ENCODE data around the gene CROCC. TPM values are rescaled to one million over a fixed set of nuclear protein-coding genes. Genes with fewer than 3 reads are reported as not detected.
A peak's percentile ranks its signal among the peaks of the same experiment; 100 is the strongest.
"Not testable (repeated sequence)": the region's sequence is repeated elsewhere in the genome, so short reads cannot be mapped to it uniquely, and the experiment has no call there.

Gene CROCC
- total RNA-seq, 1 donor: 8.9 TPM

DNA sequence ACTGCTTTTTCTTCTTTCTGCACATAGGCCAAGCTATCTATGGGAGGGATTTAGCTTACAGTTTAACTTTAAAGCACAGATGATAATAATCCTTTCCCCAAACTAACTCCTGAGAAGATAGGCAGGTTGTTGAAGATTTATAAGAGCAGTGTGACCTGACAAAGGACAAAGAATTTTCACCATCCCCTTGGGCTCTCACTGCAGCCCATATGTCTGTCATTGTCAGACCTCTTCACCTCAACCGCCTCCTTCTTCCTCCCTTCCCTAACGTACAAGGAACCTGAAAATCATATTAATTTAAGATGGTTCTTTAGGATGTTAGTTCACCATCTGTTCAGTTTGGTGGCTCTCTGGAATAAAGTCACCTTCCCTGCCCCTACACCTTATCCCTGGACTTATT lies 21.0 kb upstream of the CROCC start:
- no peak overlapping the region for H3K4me3 ChIP-seq (ENCODE audit: low read depth, low read length)
- TF ChIP-seq CTCF (IDR thresholded peaks at IDR 0.05; ENCODE audit: insufficient read depth, low read length): peak; percentile 15
- DNase-seq (ENCODE audit: low read depth): no peak

GRCh38 chr1:16901371-16901770 lies 20.4 kb upstream of the CROCC start:
- not testable (repeated sequence) for H3K4me3 ChIP-seq (ENCODE audit: low read depth, low read length); DNase-seq (ENCODE audit: low read depth)

DNA sequence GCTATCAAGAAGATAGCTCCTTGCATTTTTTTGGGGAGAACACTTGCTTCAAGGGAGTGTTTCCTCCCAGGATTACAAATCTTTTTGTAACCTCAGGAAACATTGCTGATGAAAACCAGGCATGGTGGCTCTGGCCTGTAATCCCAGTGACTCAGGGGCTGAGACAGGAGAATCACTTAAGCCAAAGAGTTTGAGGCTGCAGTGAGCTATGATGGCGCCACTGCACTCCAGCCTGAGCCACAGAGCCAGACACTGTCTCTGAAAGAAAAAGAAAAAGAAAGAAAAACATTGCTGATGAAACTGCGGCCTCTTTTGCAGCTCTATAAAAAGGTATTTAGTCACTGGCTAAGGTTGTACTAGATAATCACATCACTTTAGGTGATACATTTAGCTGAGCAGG lies 18.7 kb upstream of the CROCC start:
- TF ChIP-seq CTCF (IDR thresholded peaks at IDR 0.05; ENCODE audit: insufficient read depth, low read length): no peak
- peak; percentile 84 for DNase-seq (ENCODE audit: low read depth)
- no peak overlapping the region for H3K4me3 ChIP-seq (ENCODE audit: low read depth, low read length)

- TF ChIP-seq CTCF (IDR thresholded peaks at IDR 0.05; ENCODE audit: insufficient read depth, low read length): no peak
- no peak overlapping the region for H3K4me3 ChIP-seq (ENCODE audit: low read depth, low read length)
- DNase-seq (ENCODE audit: low read depth): no peak
These were observed 18.3 kb upstream of the CROCC start for GRCh38 chr1:16903458-16903796.

GRCh38 chr1:16904560-16905109 lies 17.1 kb upstream of the CROCC start:
- TF ChIP-seq CTCF (IDR thresholded peaks at IDR 0.05; ENCODE audit: insufficient read depth, low read length): no peak
- peak; percentile 99 for DNase-seq (ENCODE audit: low read depth)
- H3K4me3 ChIP-seq (ENCODE audit: low read depth, low read length): peak overlapping the region; percentile 70

GRCh38 chr1:16905110-16905867 lies 16.4 kb upstream of the CROCC start:
- H3K4me3 ChIP-seq (ENCODE audit: low read depth, low read length): peak overlapping the region; percentile 70
- peak; percentile 98 for DNase-seq (ENCODE audit: low read depth)
- TF ChIP-seq CTCF (IDR thresholded peaks at IDR 0.05; ENCODE audit: insufficient read depth, low read length): no peak

DNA sequence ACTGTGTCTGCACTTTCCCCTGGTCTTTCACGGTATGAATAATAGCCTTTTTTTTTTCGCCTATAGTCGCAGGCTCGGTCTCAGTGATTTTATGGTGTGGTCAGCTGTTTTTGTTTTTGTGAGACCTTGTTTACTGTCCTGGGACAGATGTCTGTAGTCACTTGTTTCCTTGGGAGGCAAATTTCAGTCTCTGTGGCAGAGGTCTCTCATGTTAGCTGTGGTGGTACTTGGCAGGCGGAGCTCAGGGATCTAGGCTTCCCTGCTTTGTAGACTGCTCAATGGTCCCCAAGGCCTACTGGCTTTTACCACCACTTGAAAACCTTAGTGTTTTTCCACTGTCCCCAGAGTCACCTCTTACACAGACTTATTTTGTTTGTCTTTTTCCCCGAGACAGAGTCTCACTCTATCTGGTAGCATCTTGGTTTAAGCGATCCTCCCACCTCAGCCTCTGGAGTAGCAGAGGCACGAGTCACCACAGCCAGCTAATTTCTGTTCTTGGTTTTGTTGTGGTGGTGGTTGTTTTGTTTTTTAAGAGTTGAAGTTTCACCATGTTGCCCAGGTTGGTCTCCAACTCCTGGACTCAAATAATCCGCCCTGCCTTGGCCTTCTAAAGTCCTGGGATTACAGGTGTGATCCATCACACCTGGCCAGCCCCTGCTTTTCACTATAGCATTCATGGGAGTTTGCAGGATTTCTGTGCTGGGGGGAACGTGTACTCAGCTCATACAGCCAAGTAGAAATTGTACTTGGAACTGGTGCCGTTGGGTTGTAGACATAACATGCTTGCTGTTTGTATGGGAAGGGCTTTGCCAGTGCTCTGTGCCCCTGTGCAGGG lies 15.6 kb upstream of the CROCC start:
- TF ChIP-seq CTCF (IDR thresholded peaks at IDR 0.05; ENCODE audit: insufficient read depth, low read length): no peak
- DNase-seq (ENCODE audit: low read depth): no peak
- H3K4me3 ChIP-seq (ENCODE audit: low read depth, low read length): no peak overlapping the region

Data from fibroblast of the aortic adventitia (primary cell).